22Rv1 (cell line): ENCODE data around the gene UBALD1.

ENCODE experiments used
- CTCF ChIP-seq: fragments of 450-650 bp; IDR thresholded peaks from 2 replicates; pipeline ENCODE4 v1.5.1; 2017; ENCODE audit warnings: mild to moderate bottlenecking
- ZFX ChIP-seq: fragments of 450-650 bp; IDR thresholded peaks from 2 replicates; pipeline ENCODE4 v1.6.1; 2017; ENCODE audit warnings: antibody characterized with exemption, borderline replicate concordance

GRCh38 chr16:4661661-4662060 is 47.0 kb upstream of the UBALD1 start:
- TF ChIP-seq CTCF (no peak), ZFX (no peak)
